OCI-M2 (cell line): ENCODE measurements around the gene MT3.

ENCODE experiments used
- DNase-seq: peaks from one replicate; lab custom pipeline; 2025; ENCODE audit not compliant: unreplicated experiment; lab: John Stamatoyannopoulos, UW

MT3 gene

GRCh38 chr16:56589141-56590039 is at the start of gene MT3:
Gene MT3, plus strand, starts transcription at chr16:56589528. Its CDS starts 63 bp downstream, at chr16:56589591.
- DNase-seq = no peak

- no peak for DNase-seq
These were observed 49.7 kb upstream of the MT3 start for GRCh38 chr16:56539656-56540055.

GRCh38 chr16:56542039-56542438 is 47.3 kb upstream of the MT3 start:
- no peak for DNase-seq

- DNase-seq = no peak
These were observed 42.0 kb upstream of the MT3 start for GRCh38 chr16:56547120-56547948.

GRCh38 chr16:56547949-56548567 is 41.3 kb upstream of the MT3 start:
- no peak for DNase-seq

- DNase-seq = no peak
These were observed 40.2 kb upstream of the MT3 start for GRCh38 chr16:56549161-56549560.

GRCh38 chr16:56549744-56550385 is 39.5 kb upstream of the MT3 start:
- no peak for DNase-seq

GRCh38 chr16:56551796-56552738 is 37.3 kb upstream of the MT3 start:
- no peak for DNase-seq

- DNase-seq = no peak
These were observed 34.9 kb upstream of the MT3 start for GRCh38 chr16:56554441-56554840.

GRCh38 chr16:56558024-56558747 is 31.1 kb upstream of the MT3 start:
- no peak for DNase-seq

- DNase-seq = no peak
These were observed 30.2 kb upstream of the MT3 start for GRCh38 chr16:56559109-56559508.

GRCh38 chr16:56560447-56560846 is 28.9 kb upstream of the MT3 start:
- no peak for DNase-seq

GRCh38 chr16:56561126-56561525 is 28.2 kb upstream of the MT3 start:
- no peak for DNase-seq

- DNase-seq = no peak
These were observed 24.4 kb upstream of the MT3 start, which contains the start of gene MT4 for GRCh38 chr16:56564793-56565477. Gene MT4, plus strand, starts transcription at chr16:56565073. Its CDS starts 56 bp downstream, at chr16:56565129.

- no peak for DNase-seq
These were observed 19.4 kb upstream of the MT3 start for GRCh38 chr16:56569971-56570370.

- DNase-seq = no peak
These were observed 17.8 kb upstream of the MT3 start for GRCh38 chr16:56571525-56571924.

GRCh38 chr16:56574625-56575024 is 14.7 kb upstream of the MT3 start:
- DNase-seq = no peak

- no peak for DNase-seq
These were observed 12.6 kb upstream of the MT3 start for GRCh38 chr16:56576585-56577299.
